A549 (cell line): ENCODE measurements around the gene CCDC137.

ENCODE experiments used
- CHD4 ChIP-seq: fragments of 200-600 bp; sonication (generic); IDR thresholded peaks from 2 replicates; pipeline ENCODE4 v1.6.1; 2016; ENCODE audit warnings: antibody characterized with exemption, mild to moderate bottlenecking, borderline replicate concordance
- HOXA7 ChIP-seq: fragments of 250-450 bp; sonication (Bioruptor Pico); IDR thresholded peaks from 2 replicates; pipeline ENCODE4 v1.5.0; 2020; ENCODE audit warnings: mild to moderate bottlenecking, moderate library complexity
- RAD21 ChIP-seq, 2 experiments: fragments of >200 bp in 1 of 2; sonication (Bioruptor Twin) in 1 of 2; formaldehyde crosslinking in 1 of 2; IDR thresholded peaks in 1 of 2; conservative IDR thresholded peaks in 1 of 2; 2 replicates in 1 of 2; 3 replicates in 1 of 2; pipeline ENCODE4 v1.6.1; 2012 to 2018; ENCODE audit warnings: inconsistent platforms in 1 of 2
- ZNF302 ChIP-seq: fragments of 250-450 bp; sonication (Bioruptor Pico); IDR thresholded peaks from 2 replicates; pipeline ENCODE4 v1.9.0; 2021; ENCODE audit warnings: inconsistent platforms, mild to moderate bottlenecking, moderate library complexity

GRCh38 chr17:81722184-81723120, 55.9 kb downstream of the CCDC137 start:
- TF ChIP-seq RAD21 (conservative IDR thresholded peaks at IDR 0.05 in 1 of 2, IDR thresholded peaks at IDR 0.05 in 1 of 2) (no peak), CHD4 (no peak), HOXA7 (no peak), ZNF302 (CRISPR knock-in tag) (no peak)
